KG1 (cell line): ENCODE results near the gene ZNF732.
"Not testable (repeated sequence)": the region's sequence is repeated elsewhere in the genome, so short reads cannot be mapped to it uniquely, and the experiment has no call there.

Experiments
- DNase-seq: peaks from one replicate; lab custom pipeline; 2025; lab: John Stamatoyannopoulos, UW

ZNF732 gene

GRCh38 chr4:304969-305680, at the start of gene ZNF732:
TSS of gene ZNF732 (minus strand) at chr4:305474. CDS start at chr4:305310, 164 bp downstream.
- no peak for DNase-seq

- no peak for DNase-seq
Measured at GRCh38 chr4:340011-340410, 34.7 kb upstream of the ZNF732 start.

GRCh38 chr4:338759-339097, 33.5 kb upstream of the ZNF732 start:
- no peak for DNase-seq

GRCh38 chr4:337932-338758, 32.9 kb upstream of the ZNF732 start:
- DNase-seq, result no peak

- peak; percentile 95 for DNase-seq
Measured at GRCh38 chr4:337143-337931, 32.1 kb upstream of the ZNF732 start, which contains the start of gene ZNF141. TSS of gene ZNF141 (plus strand) at chr4:337814. CDS start at chr4:337984, 170 bp downstream.

GRCh38 chr4:336893-337142, 31.5 kb upstream of the ZNF732 start:
- DNase-seq, result no peak

- no peak for DNase-seq
Measured at GRCh38 chr4:336099-336892, 31.0 kb upstream of the ZNF732 start.

- no peak for DNase-seq
Measured at GRCh38 chr4:335515-335914, 30.2 kb upstream of the ZNF732 start.

GRCh38 chr4:328729-329128, 23.5 kb upstream of the ZNF732 start:
- DNase-seq, result no peak

- no peak for DNase-seq
Measured at GRCh38 chr4:314296-314903, 9.1 kb upstream of the ZNF732 start.

GRCh38 chr4:309807-310206, 4.5 kb upstream of the ZNF732 start:
- DNase-seq, result no peak

- peak; percentile 81 for DNase-seq
Measured at GRCh38 chr4:306551-306961, 1.3 kb upstream of the ZNF732 start.

GRCh38 chr4:304516-304915, 758 bp downstream of the ZNF732 start:
- not testable (repeated sequence) for DNase-seq

GRCh38 chr4:302381-302780, 2.9 kb downstream of the ZNF732 start:
- no peak for DNase-seq

GRCh38 chr4:294732-295131, 10.5 kb downstream of the ZNF732 start:
- DNase-seq, result no peak

GRCh38 chr4:288891-289290, 16.4 kb downstream of the ZNF732 start:
- DNase-seq, result no peak

- no peak for DNase-seq
Measured at GRCh38 chr4:273309-274017, 31.8 kb downstream of the ZNF732 start.

GRCh38 chr4:271492-272103, 33.7 kb downstream of the ZNF732 start:
- DNase-seq, result no peak

- DNase-seq, result not testable (repeated sequence)
Measured at GRCh38 chr4:259240-259639, 46.0 kb downstream of the ZNF732 start.

GRCh38 chr4:256492-256891, 48.8 kb downstream of the ZNF732 start:
- DNase-seq, result no peak
